ENCODE measurements around the gene CCZ1. TPM values are rescaled to one million over a fixed set of nuclear protein-coding genes. Genes with fewer than 3 reads are reported as not detected.
"Not testable (repeated sequence)": the region's sequence is repeated elsewhere in the genome, so short reads cannot be mapped to it uniquely, and the experiment has no call there.

CCZ1 gene
- 62.9 and 80.1 TPM in 2 replicates for total RNA-seq (2014; rRNA removed; shearing (Covaris generic))

DNA sequence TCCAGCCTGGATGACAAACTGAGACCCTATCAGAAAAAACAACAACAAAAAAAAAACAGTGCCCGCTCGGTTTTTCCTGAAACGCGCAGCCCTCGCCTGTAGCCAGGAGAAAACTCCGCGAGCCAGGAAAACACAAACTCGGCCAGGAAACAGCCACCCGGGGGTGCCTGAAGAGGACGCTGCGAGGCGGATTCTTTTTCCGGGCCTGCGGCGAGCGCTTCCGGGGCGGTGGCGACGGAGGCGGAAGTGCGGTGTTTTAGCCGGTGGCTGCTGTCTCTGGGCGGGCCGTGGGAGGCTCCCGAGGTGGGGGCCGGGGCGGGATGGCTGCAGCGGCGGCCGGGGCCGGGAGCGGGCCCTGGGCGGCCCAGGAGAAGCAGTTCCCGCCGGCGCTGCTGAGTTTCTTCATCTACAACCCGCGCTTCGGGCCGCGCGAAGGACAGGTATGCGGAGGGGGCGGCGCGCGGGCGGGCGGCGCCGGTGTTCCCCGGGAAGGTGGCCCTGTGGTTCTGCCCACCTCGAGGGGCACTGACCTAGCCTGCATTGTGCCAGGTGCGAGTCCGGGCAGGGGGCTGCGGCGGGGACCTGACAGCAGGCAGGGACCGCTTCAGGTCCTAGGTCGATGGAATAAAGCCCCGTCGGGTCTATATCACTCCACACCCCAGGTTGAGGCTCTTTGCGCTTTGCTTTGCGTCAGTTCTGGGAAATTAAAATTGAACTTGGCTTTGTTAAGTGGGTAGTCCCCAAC is at the start of gene CCZ1:
Gene CCZ1 (plus strand): TSS at position 254 of the 745 bp plus-strand sequence. CDS start 67 bp downstream, at position 321.
- not testable (repeated sequence) for H3K27ac ChIP-seq
- peak; percentile 36 to 66 for DNase-seq (ENCODE audit: low read depth in 1 of 2, low spot score in 2 of 2)

GRCh38 chr7:5850944-5851343 is 47.6 kb upstream of the CCZ1 start:
- no peak for DNase-seq (ENCODE audit: low read depth in 1 of 2, low spot score in 2 of 2)
- Histone ChIP-seq H3K4me3 (no peak overlapping the region), H3K36me3 (no peaks in the 10 kb centered on the region), H3K27me3 (replicated peaks) (no peaks in the 10 kb centered on the region), H3K27ac (no peak overlapping the region), H3K4me1 (replicated peaks) (no peaks in the 10 kb centered on the region), H3K9me3 (replicated peaks) (no peaks in the 10 kb centered on the region)

More for the DNA sequence above, at the start of gene CCZ1:
- not testable (repeated sequence) for H3K9me3 ChIP-seq (replicated peaks); H3K27me3 ChIP-seq (replicated peaks); H3K4me1 ChIP-seq (replicated peaks); H3K36me3 ChIP-seq
- peak within 1 kb of the TSS; percentile 14; the same call in 1 of the 2 replicates for H3K4me3 ChIP-seq

GRCh38 chr7:5854738-5855137 is 43.8 kb upstream of the CCZ1 start:
- Histone ChIP-seq H3K36me3 (no peaks in the 10 kb centered on the region), H3K4me3 (no peak overlapping the region), H3K9me3 (replicated peaks) (no peaks in the 10 kb centered on the region), H3K27me3 (replicated peaks) (no peaks in the 10 kb centered on the region), H3K4me1 (replicated peaks) (no peaks in the 10 kb centered on the region), H3K27ac (no peak overlapping the region)
- DNase-seq (ENCODE audit: low read depth in 1 of 2, low spot score in 2 of 2), result no peak

- H3K4me3 ChIP-seq; H3K9me3 ChIP-seq (replicated peaks); H3K4me1 ChIP-seq (replicated peaks); H3K27me3 ChIP-seq (replicated peaks); H3K36me3 ChIP-seq; DNase-seq (ENCODE audit: low read depth in 1 of 2, low spot score in 2 of 2); H3K27ac ChIP-seq: not testable (repeated sequence)
Measured at GRCh38 chr7:5857041-5857575, 41.4 kb upstream of the CCZ1 start.

- H3K27ac ChIP-seq; H3K9me3 ChIP-seq (replicated peaks); DNase-seq (ENCODE audit: low read depth in 1 of 2, low spot score in 2 of 2); H3K27me3 ChIP-seq (replicated peaks); H3K4me1 ChIP-seq (replicated peaks); H3K36me3 ChIP-seq; H3K4me3 ChIP-seq: not testable (repeated sequence)
Measured at GRCh38 chr7:5858494-5858893, 40.0 kb upstream of the CCZ1 start.

DNA sequence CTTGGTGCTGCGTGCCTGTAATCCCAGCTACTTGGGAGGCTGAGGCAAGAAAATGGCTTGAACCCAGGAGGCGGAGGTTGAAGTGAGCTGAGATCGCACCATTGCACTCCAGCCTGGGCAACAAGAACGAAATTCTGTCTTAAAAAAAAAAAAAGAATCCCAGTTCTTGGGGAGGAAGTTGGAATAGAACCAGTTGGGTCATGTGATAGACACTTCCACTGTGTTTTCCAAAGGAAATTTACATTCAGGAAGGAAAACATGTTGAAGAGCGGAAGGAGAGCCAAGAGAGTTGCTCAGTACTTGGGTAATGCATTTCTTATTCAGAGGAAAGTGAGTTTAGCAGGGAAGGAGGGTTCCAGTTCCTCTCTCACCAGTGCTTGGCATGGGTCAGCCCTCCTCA is 37.3 kb upstream of the CCZ1 start:
- DNase-seq (ENCODE audit: low read depth in 1 of 2, low spot score in 2 of 2); H3K9me3 ChIP-seq (replicated peaks); H3K36me3 ChIP-seq; H3K4me1 ChIP-seq (replicated peaks); H3K27ac ChIP-seq; H3K27me3 ChIP-seq (replicated peaks); H3K4me3 ChIP-seq: not testable (repeated sequence)

DNA sequence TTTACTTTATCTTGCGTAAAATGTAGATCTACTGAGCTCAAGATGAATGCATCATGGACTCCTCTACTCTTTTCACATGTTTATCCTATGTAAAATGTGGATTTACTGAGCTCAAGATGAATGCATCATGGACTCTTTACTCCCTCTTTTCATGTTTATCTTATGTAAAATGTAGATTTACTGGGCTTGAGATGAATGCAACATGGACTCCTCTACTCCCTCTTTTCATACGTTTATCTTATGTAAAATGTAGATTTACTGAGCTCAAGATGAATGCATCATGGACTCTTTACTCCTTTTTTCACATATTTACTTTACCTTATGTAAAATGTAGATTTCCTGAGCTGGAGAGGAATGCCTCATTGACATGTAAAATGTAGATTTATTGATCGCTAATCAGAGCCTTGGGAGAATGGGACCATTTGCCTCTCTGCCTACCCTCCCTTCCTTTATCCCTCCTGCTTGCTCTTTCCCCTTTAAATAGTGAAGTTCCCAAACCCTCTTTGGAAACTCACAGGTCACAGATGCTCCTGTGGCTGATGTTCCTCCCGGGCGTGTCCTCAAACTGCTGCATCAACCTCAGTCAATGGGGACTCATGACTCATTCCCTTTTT is 35.7 kb upstream of the CCZ1 start:
- H3K27ac ChIP-seq; DNase-seq (ENCODE audit: low read depth in 1 of 2, low spot score in 2 of 2); H3K9me3 ChIP-seq (replicated peaks); H3K27me3 ChIP-seq (replicated peaks); H3K36me3 ChIP-seq; H3K4me1 ChIP-seq (replicated peaks); H3K4me3 ChIP-seq: not testable (repeated sequence)

- not testable (repeated sequence) for H3K27me3 ChIP-seq (replicated peaks); H3K4me1 ChIP-seq (replicated peaks); H3K4me3 ChIP-seq; H3K27ac ChIP-seq; H3K9me3 ChIP-seq (replicated peaks); H3K36me3 ChIP-seq; DNase-seq (ENCODE audit: low read depth in 1 of 2, low spot score in 2 of 2)
Measured at GRCh38 chr7:5865279-5865931, 33.1 kb upstream of the CCZ1 start.

- Histone ChIP-seq H3K27me3 (replicated peaks) (no peaks in the 10 kb centered on the region), H3K4me1 (replicated peaks) (no peaks in the 10 kb centered on the region), H3K4me3 (no peak overlapping the region), H3K27ac (no peak overlapping the region), H3K36me3 (no peaks in the 10 kb centered on the region), H3K9me3 (replicated peaks) (no peaks in the 10 kb centered on the region)
- DNase-seq (ENCODE audit: low read depth in 1 of 2, low spot score in 2 of 2), result no peak
Measured at GRCh38 chr7:5867060-5867459, 31.5 kb upstream of the CCZ1 start.

DNA sequence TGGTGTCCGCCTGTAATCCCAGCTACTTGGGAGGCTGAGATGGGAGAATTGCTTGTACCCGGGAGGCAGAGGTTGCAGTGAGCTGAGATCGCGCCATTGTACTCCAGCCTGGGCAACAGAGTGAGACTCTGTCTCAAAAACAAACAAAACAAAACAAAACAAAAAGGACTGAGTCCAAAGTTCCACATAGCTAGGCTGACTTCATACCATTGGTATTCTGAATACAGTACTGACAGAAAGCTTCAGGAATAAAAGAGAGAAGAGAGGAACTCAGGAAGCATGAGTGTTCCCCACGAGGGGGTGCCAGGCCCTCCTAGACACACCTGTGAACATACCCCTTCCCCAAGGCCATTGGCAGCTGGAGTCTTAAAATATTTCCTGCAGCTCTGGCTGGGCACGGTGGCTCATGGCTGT is 29.6 kb upstream of the CCZ1 start:
- peak in 1 of 2 experiments; percentile 13 for DNase-seq (ENCODE audit: low read depth in 1 of 2, low spot score in 2 of 2)
- H3K4me1 ChIP-seq (replicated peaks); H3K4me3 ChIP-seq; H3K27ac ChIP-seq; H3K36me3 ChIP-seq; H3K27me3 ChIP-seq (replicated peaks); H3K9me3 ChIP-seq (replicated peaks): not testable (repeated sequence)

DNA sequence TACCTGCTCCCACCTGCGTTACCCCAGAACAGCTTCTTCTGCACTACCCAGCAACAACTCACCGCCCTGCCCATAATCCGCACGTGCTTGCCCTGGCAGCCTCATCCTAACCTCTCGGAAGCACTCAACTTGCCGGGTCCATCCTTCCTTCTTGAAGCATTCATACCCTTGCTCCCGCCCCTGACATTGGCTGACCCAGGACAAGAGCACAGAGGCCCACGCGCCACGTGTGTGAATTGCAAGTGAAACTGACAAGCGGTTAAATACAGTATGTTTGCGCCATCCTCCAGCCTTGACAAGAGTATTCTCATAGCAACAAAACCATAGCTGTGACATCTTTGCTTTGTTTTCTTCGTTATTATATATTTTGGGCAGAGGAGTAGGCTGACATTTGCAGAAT is 28.8 kb upstream of the CCZ1 start:
- Histone ChIP-seq H3K27ac (no peak overlapping the region), H3K36me3 (no peaks in the 10 kb centered on the region), H3K4me1 (replicated peaks) (no peaks in the 10 kb centered on the region), H3K27me3 (replicated peaks) (no peaks in the 10 kb centered on the region), H3K9me3 (replicated peaks) (no peaks in the 10 kb centered on the region), H3K4me3 (no peak overlapping the region)
- DNase-seq (ENCODE audit: low read depth in 1 of 2, low spot score in 2 of 2), result no peak

GRCh38 chr7:5870311-5870710 is 28.2 kb upstream of the CCZ1 start:
- H3K4me1 ChIP-seq (replicated peaks), result no peaks in the 10 kb centered on the region
- no peak overlapping the region for H3K4me3 ChIP-seq
- DNase-seq (ENCODE audit: low read depth in 1 of 2, low spot score in 2 of 2), result no peak
- no peaks in the 10 kb centered on the region for H3K36me3 ChIP-seq
- H3K27ac ChIP-seq, result no peak overlapping the region
- no peaks in the 10 kb centered on the region for H3K9me3 ChIP-seq (replicated peaks)
- no peaks in the 10 kb centered on the region for H3K27me3 ChIP-seq (replicated peaks)

GRCh38 chr7:5872326-5872725 is 26.2 kb upstream of the CCZ1 start:
- Histone ChIP-seq H3K4me1 (replicated peaks) (no peaks in the 10 kb centered on the region), H3K4me3 (no peak overlapping the region), H3K27ac (no peak overlapping the region), H3K9me3 (replicated peaks) (no peaks in the 10 kb centered on the region), H3K27me3 (replicated peaks) (no peaks in the 10 kb centered on the region), H3K36me3 (no peaks in the 10 kb centered on the region)
- peak in 1 of 2 experiments; percentile 29 for DNase-seq (ENCODE audit: low read depth in 1 of 2, low spot score in 2 of 2)

DNA sequence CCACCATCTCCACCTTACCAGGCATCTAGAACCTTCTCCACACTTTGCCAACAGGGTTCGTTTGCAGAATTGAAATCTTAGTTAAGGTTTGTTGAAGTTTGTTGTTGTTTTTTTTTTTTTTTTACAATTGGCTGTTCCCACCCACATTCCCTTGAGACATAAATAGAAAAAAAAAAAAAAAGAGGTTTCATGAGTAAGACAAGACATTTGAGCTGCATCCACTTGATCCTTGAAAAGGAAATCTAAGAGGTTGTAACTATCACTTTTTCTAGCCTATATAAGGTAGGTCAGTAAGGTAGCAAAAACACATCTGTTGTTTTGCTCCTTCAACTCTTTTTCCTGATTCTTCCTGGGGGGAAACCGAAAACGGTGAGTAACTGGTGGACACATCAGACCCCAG is 18.9 kb upstream of the CCZ1 start:
- not testable (repeated sequence) for H3K4me3 ChIP-seq; H3K36me3 ChIP-seq; H3K9me3 ChIP-seq (replicated peaks); H3K27ac ChIP-seq; H3K4me1 ChIP-seq (replicated peaks); DNase-seq (ENCODE audit: low read depth in 1 of 2, low spot score in 2 of 2); H3K27me3 ChIP-seq (replicated peaks)

All from SJSA1 (cell line).